CD8-positive, alpha-beta memory T cell (primary cell): ENCODE data around the gene PMEL. TPM values are rescaled to one million over a fixed set of nuclear protein-coding genes. Genes with fewer than 3 reads are reported as not detected.
"Not testable (repeated sequence)": the region's sequence is repeated elsewhere in the genome, so short reads cannot be mapped to it uniquely, and the experiment has no call there.

ENCODE experiments used
- CTCF ChIA-PET: fragments of 350-600 bp; sonication (Branson Sonifier 250); formaldehyde crosslinking; loops from one replicate; lab custom pipeline; 2021; ENCODE audit warnings: antibody characterized with exemption; lab: Charles Lee
- POLR2A ChIA-PET: fragments of 350-600 bp; sonication (Branson Sonifier 250); formaldehyde crosslinking; loops from one replicate; lab custom pipeline; 2021; ENCODE audit warnings: antibody characterized with exemption; lab: Charles Lee
- DNase-seq, 5 donors: peaks; one replicate each; pipeline versions ENCODE4 v3.0.0 to v3.0.0-alpha.2; 2020 to 2022; ENCODE audit warnings: mixed read lengths in 1 of 5
- H3K27ac ChIP-seq: one replicate; pipeline ENCODE4 v1.7.0; 2013; ENCODE audit warnings: low read depth, mild to moderate bottlenecking, low read length, moderate library complexity
- H3K27me3 ChIP-seq: 2 replicates; pipeline ENCODE4 v1.7.0; 2013; ENCODE audit warnings: low read length, mild to moderate bottlenecking; ENCODE audit not compliant: insufficient read depth, poor library complexity, severe bottlenecking
- H3K36me3 ChIP-seq: 2 replicates; pipeline ENCODE4 v1.7.0; 2013; ENCODE audit warnings: mild to moderate bottlenecking, low read length, moderate library complexity; ENCODE audit not compliant: insufficient read depth
- H3K4me1 ChIP-seq: 2 replicates; pipeline ENCODE4 v1.7.0; 2013; ENCODE audit warnings: mild to moderate bottlenecking, low read length, moderate library complexity; ENCODE audit not compliant: insufficient read depth
- H3K4me3 ChIP-seq: 2 replicates; pipeline ENCODE4 v1.7.0; 2013; ENCODE audit warnings: mild to moderate bottlenecking, low read length
- H3K9me3 ChIP-seq: 2 replicates; pipeline ENCODE4 v1.7.0; 2013; ENCODE audit warnings: mild to moderate bottlenecking, low read length
- H3K27ac Mint-ChIP-seq, 8 donors: one replicate each; pipeline ENCODE4 v1.8.0; 2020 to 2021; ENCODE audit warnings: mixed read lengths in 8 of 8, mild to moderate bottlenecking in 6 of 8, inconsistent platforms in 3 of 8, moderate library complexity in 3 of 8
- H3K27me3 Mint-ChIP-seq, 2 donors: one replicate each; pipeline ENCODE4 v1.8.0; 2020 to 2021; ENCODE audit warnings: mixed read lengths in 2 of 2, mild to moderate bottlenecking in 1 of 2, moderate library complexity in 1 of 2
- H3K36me3 Mint-ChIP-seq, 3 donors: one replicate each; pipeline ENCODE4 v1.8.0; 2020 to 2021; ENCODE audit warnings: mixed read lengths in 3 of 3, inconsistent platforms in 1 of 3, mild to moderate bottlenecking in 1 of 3
- H3K4me1 Mint-ChIP-seq, 3 donors: one replicate each; pipeline ENCODE4 v1.8.0; 2020 to 2021; ENCODE audit warnings: mixed read lengths in 3 of 3, inconsistent platforms in 1 of 3, mild to moderate bottlenecking in 1 of 3
- H3K4me3 Mint-ChIP-seq, 7 donors: one replicate each; pipeline ENCODE4 v1.8.0; 2020 to 2021; ENCODE audit warnings: mixed read lengths in 7 of 7, mild to moderate bottlenecking in 6 of 7, moderate library complexity in 4 of 7, inconsistent platforms in 2 of 7
- H3K9me3 Mint-ChIP-seq, 5 donors: one replicate each; pipeline ENCODE4 v1.8.0; 2020 to 2022; ENCODE audit warnings: mixed read lengths in 5 of 5, mild to moderate bottlenecking in 3 of 5, moderate library complexity in 2 of 5, inconsistent platforms in 1 of 5
- polyA plus RNA-seq: library from polyadenylated mRNA; unstranded; fragments of 300-500 nt; fragmentation: Illumina TruSeq; gene quantifications from one replicate; pipeline ENCODE4 v1.2.3, GENCODE V29; 2021
- total RNA-seq, 2 experiments: library from RNA; stranded (reverse); gene quantifications; one replicate each; pipeline ENCODE4 v1.2.3, GENCODE V29; 2021

The PMEL gene
- total and polyA plus RNA-seq, 3 experiments from 2014 or later: 0.28 to 0.33 TPM; not detected in 1

GRCh38 chr12:55995366-55995765 is 29.5 kb upstream of the PMEL start:
- Mint-ChIP-seq H3K4me3 (no peak overlapping the region), H3K27ac (peak overlapping the region in 1 of 8 donors; percentile 26), H3K4me1 (peaks cover 11 to 14% (median 13%) of the 10 kb centered on the region in 3 donors), H3K27me3 (peaks cover 0 to 5% of the 10 kb centered on the region in 2 donors), H3K9me3 (no peaks in the 10 kb centered on the region), H3K36me3 (peaks cover 0 to 44% (median 18%) of the 10 kb centered on the region in 3 donors)
- no peak overlapping the region for H3K4me3 ChIP-seq
- ChIA-PET CTCF (interaction anchor here (0.6 to 4.7 kb wide), 22 partner anchors 10 to 256 kb away, joined by 3 to 22 read pairs (median 4); partner anchors contain the start of genes DNAJC14, PA2G4 and RAB5B), POLR2A (interaction anchor here (0.8 kb wide), 1 partner anchor 11 kb away, joined by 3 read pairs; no protein-coding TSS in a partner anchor)
- H3K36me3 ChIP-seq: peaks cover 36% of the 10 kb centered on the region
- H3K9me3 ChIP-seq: no peaks in the 10 kb centered on the region
- no peaks in the 10 kb centered on the region for H3K27me3 ChIP-seq
- no peak for DNase-seq
- no peak overlapping the region for H3K27ac ChIP-seq
- peaks cover 5% of the 10 kb centered on the region for H3K4me1 ChIP-seq

GRCh38 chr12:55993230-55993853 is 27.5 kb upstream of the PMEL start:
- Mint-ChIP-seq H3K27ac (peak overlapping the region in 3 of 8 donors; percentile 34 to 69 (median 42)), H3K27me3 (no peaks in the 10 kb centered on the region), H3K4me3 (no peak overlapping the region), H3K4me1 (peaks cover 7 to 14% (median 9%) of the 10 kb centered on the region in 3 donors), H3K9me3 (no peaks in the 10 kb centered on the region), H3K36me3 (peaks cover 0 to 61% (median 20%) of the 10 kb centered on the region in 3 donors)
- Histone ChIP-seq H3K4me1 (peaks cover 5% of the 10 kb centered on the region), H3K4me3 (no peak overlapping the region), H3K9me3 (no peaks in the 10 kb centered on the region), H3K27ac (no peak overlapping the region), H3K27me3 (no peaks in the 10 kb centered on the region), H3K36me3 (peaks cover 46% of the 10 kb centered on the region)
- no peak for DNase-seq
- ChIA-PET POLR2A (interaction anchor here (0.6 kb wide), 1 partner anchor 44 kb away, joined by 3 read pairs; no protein-coding TSS in a partner anchor), CTCF (interaction anchor here (0.8 to 1.5 kb wide), 3 partner anchors 13 to 255 kb away, joined by 3 to 6 read pairs (median 3); partner anchors contain the start of gene ZC3H10)

- Histone ChIP-seq H3K4me1 (no peaks in the 10 kb centered on the region), H3K9me3 (no peaks in the 10 kb centered on the region), H3K27me3 (no peaks in the 10 kb centered on the region), H3K4me3 (no peak overlapping the region), H3K36me3 (peaks cover 46% of the 10 kb centered on the region), H3K27ac (no peak overlapping the region)
- POLR2A ChIA-PET: interaction anchor here (0.5 to 1.4 kb wide), 3 partner anchors 17 to 63 kb away, joined by 3 to 6 read pairs (median 3); partner anchors contain the start of gene RAB5B
- CTCF ChIA-PET: interaction anchor here (1.1 to 1.3 kb wide), 3 partner anchors 9 to 56 kb away, joined by 3 to 4 read pairs (median 4); no protein-coding TSS in a partner anchor
- Mint-ChIP-seq H3K27me3 (no peaks in the 10 kb centered on the region), H3K27ac (peak overlapping the region in 1 of 8 donors; percentile 17), H3K36me3 (peaks cover 0 to 75% (median 22%) of the 10 kb centered on the region in 3 donors), H3K4me3 (no peak overlapping the region), H3K9me3 (no peaks in the 10 kb centered on the region), H3K4me1 (peaks cover 3% of the 10 kb centered on the region in 3 donors)
- DNase-seq: no peak
These were observed 25.3 kb upstream of the PMEL start for GRCh38 chr12:55991110-55991509.

GRCh38 chr12:55985976-55986375 is 20.1 kb upstream of the PMEL start:
- H3K27me3 Mint-ChIP-seq, H3K9me3 Mint-ChIP-seq, H3K27ac ChIP-seq, H3K4me3 Mint-ChIP-seq, H3K9me3 ChIP-seq, H3K27me3 ChIP-seq, H3K4me1 Mint-ChIP-seq, DNase-seq, H3K4me3 ChIP-seq, POLR2A ChIA-PET, H3K4me1 ChIP-seq: not testable (repeated sequence)
- CTCF ChIA-PET: interaction anchor here (1.1 to 3.3 kb wide), 2 partner anchors 10 to 44 kb away, joined by 3 to 19 read pairs; no protein-coding TSS in a partner anchor
- peaks cover 21% of the 10 kb centered on the region for H3K36me3 ChIP-seq
- Mint-ChIP-seq H3K36me3 (peaks cover 0 to 71% (median 17%) of the 10 kb centered on the region in 3 donors), H3K27ac (peak overlapping the region in 3 of 8 donors; percentile 29 to 57 (median 45))

GRCh38 chr12:55985341-55985740 is 19.5 kb upstream of the PMEL start:
- ChIA-PET CTCF (interaction anchor here (1.0 to 3.3 kb wide), 3 partner anchors 10 to 21 kb away, joined by 3 to 19 read pairs (median 3); no protein-coding TSS in a partner anchor), POLR2A (no interaction called here)
- Mint-ChIP-seq H3K27me3 (no peaks in the 10 kb centered on the region), H3K36me3 (peaks cover 0 to 71% (median 12%) of the 10 kb centered on the region in 3 donors), H3K9me3 (no peaks in the 10 kb centered on the region), H3K27ac (peak overlapping the region in 2 of 8 donors; percentile 45 to 68), H3K4me1 (peaks cover 0 to 13% (median 6%) of the 10 kb centered on the region in 3 donors), H3K4me3 (no peak overlapping the region)
- Histone ChIP-seq H3K27me3 (no peaks in the 10 kb centered on the region), H3K9me3 (no peaks in the 10 kb centered on the region), H3K27ac (no peak overlapping the region), H3K4me3 (no peak overlapping the region), H3K36me3 (peaks cover 14% of the 10 kb centered on the region), H3K4me1 (no peaks in the 10 kb centered on the region)
- DNase-seq: no peak

- H3K4me1 Mint-ChIP-seq: peaks cover 0 to 17% (median 9%) of the 10 kb centered on the region in 3 donors
- H3K36me3 Mint-ChIP-seq: peaks cover 0 to 70% (median 11%) of the 10 kb centered on the region in 3 donors
- H3K27ac Mint-ChIP-seq: peak overlapping the region in 1 of 8 donors; percentile 43
- Histone ChIP-seq H3K27ac (no peak overlapping the region), H3K9me3 (no peaks in the 10 kb centered on the region), H3K4me1 (no peaks in the 10 kb centered on the region), H3K4me3 (no peak overlapping the region), H3K27me3 (no peaks in the 10 kb centered on the region), H3K36me3 (peaks cover 10% of the 10 kb centered on the region)
- CTCF ChIA-PET: interaction anchor here (1.0 to 3.3 kb wide), 4 partner anchors 10 to 59 kb away, joined by 3 to 19 read pairs (median 3); no protein-coding TSS in a partner anchor
- H3K4me3 Mint-ChIP-seq: no peak overlapping the region
- no peak for DNase-seq
- no peaks in the 10 kb centered on the region for H3K27me3 Mint-ChIP-seq
- H3K9me3 Mint-ChIP-seq: no peaks in the 10 kb centered on the region
- POLR2A ChIA-PET: no interaction called here
These were observed 19.0 kb upstream of the PMEL start for GRCh38 chr12:55984861-55985260.

GRCh38 chr12:55983232-55983842 is 17.5 kb upstream of the PMEL start:
- H3K36me3 Mint-ChIP-seq: peaks cover 0 to 69% (median 12%) of the 10 kb centered on the region in 3 donors
- no peaks in the 10 kb centered on the region for H3K27me3 Mint-ChIP-seq
- peaks cover 4% of the 10 kb centered on the region for H3K36me3 ChIP-seq
- H3K9me3 ChIP-seq: no peaks in the 10 kb centered on the region
- no peak for DNase-seq
- peaks cover 10 to 28% (median 13%) of the 10 kb centered on the region in 3 donors for H3K4me1 Mint-ChIP-seq
- H3K27ac ChIP-seq: no peak overlapping the region
- H3K4me1 ChIP-seq: no peaks in the 10 kb centered on the region
- no peak overlapping the region for H3K27ac Mint-ChIP-seq
- ChIA-PET POLR2A (interaction anchor here (1.6 kb wide), 1 partner anchor 9 kb away, joined by 14 read pairs; no protein-coding TSS in a partner anchor), CTCF (interaction anchor here (0.7 to 3.3 kb wide), 5 partner anchors 9 to 144 kb away, joined by 3 to 19 read pairs (median 8); partner anchors contain the start of gene RAB5B)
- H3K4me3 ChIP-seq: no peak overlapping the region
- no peaks in the 10 kb centered on the region for H3K27me3 ChIP-seq
- no peaks in the 10 kb centered on the region for H3K9me3 Mint-ChIP-seq
- H3K4me3 Mint-ChIP-seq: no peak overlapping the region
